ENCODE measurements around the gene TMOD4. TPM values are rescaled to one million over a fixed set of nuclear protein-coding genes. Genes with fewer than 3 reads are reported as not detected.

Gene TMOD4
- total RNA-seq, 1 experiment from 2014 or later, result 0.80 TPM

- peak; percentile 13 for DNase-seq
- H3K4me3 ChIP-seq (ENCODE audit: insufficient read depth, low read depth, low read length), result no peak overlapping the region
- H3K27me3 ChIP-seq (ENCODE audit: control insufficient read depth, insufficient read depth, low read length), result peaks cover 24% of the 10 kb centered on the region
- peaks cover 4% of the 10 kb centered on the region for H3K36me3 ChIP-seq (replicated peaks; ENCODE audit: control insufficient read depth, insufficient read depth, low read length)
These were observed 38.0 kb downstream of the TMOD4 start for GRCh38 chr1:151137789-151138188.

GRCh38 chr1:151135433-151136385, 40.1 kb downstream of the TMOD4 start:
- peaks cover 37% of the 10 kb centered on the region for H3K27me3 ChIP-seq (ENCODE audit: control insufficient read depth, insufficient read depth, low read length)
- peaks cover 4% of the 10 kb centered on the region for H3K36me3 ChIP-seq (replicated peaks; ENCODE audit: control insufficient read depth, insufficient read depth, low read length)
- no peak overlapping the region for H3K4me3 ChIP-seq (ENCODE audit: insufficient read depth, low read depth, low read length)
- peak; percentile 60 for DNase-seq

- Histone ChIP-seq H3K27me3 (ENCODE audit: control insufficient read depth, insufficient read depth, low read length) (peaks cover 40% of the 10 kb centered on the region), H3K4me3 (ENCODE audit: insufficient read depth, low read depth, low read length) (no peak overlapping the region), H3K36me3 (replicated peaks; ENCODE audit: control insufficient read depth, insufficient read depth, low read length) (peaks cover 4% of the 10 kb centered on the region)
- peak; percentile 14 for DNase-seq
These were observed 40.8 kb downstream of the TMOD4 start for GRCh38 chr1:151134991-151135390.

- Histone ChIP-seq H3K27me3 (ENCODE audit: control insufficient read depth, insufficient read depth, low read length) (peaks cover 40% of the 10 kb centered on the region), H3K36me3 (replicated peaks; ENCODE audit: control insufficient read depth, insufficient read depth, low read length) (peaks cover 4% of the 10 kb centered on the region), H3K4me3 (ENCODE audit: insufficient read depth, low read depth, low read length) (no peak overlapping the region)
- no peak for DNase-seq
These were observed 41.4 kb downstream of the TMOD4 start for GRCh38 chr1:151134396-151134795.

GRCh38 chr1:151133018-151133806, 42.6 kb downstream of the TMOD4 start:
- DNase-seq, result peak; percentile 87
- H3K36me3 ChIP-seq (replicated peaks; ENCODE audit: control insufficient read depth, insufficient read depth, low read length), result peaks cover 4% of the 10 kb centered on the region
- H3K27me3 ChIP-seq (ENCODE audit: control insufficient read depth, insufficient read depth, low read length), result peaks cover 40% of the 10 kb centered on the region
- H3K4me3 ChIP-seq (ENCODE audit: insufficient read depth, low read depth, low read length), result peak overlapping the region; percentile 51

GRCh38 chr1:151132335-151133017, 43.3 kb downstream of the TMOD4 start:
- DNase-seq, result peak; percentile 83
- Histone ChIP-seq H3K27me3 (ENCODE audit: control insufficient read depth, insufficient read depth, low read length) (peaks cover 40% of the 10 kb centered on the region), H3K36me3 (replicated peaks; ENCODE audit: control insufficient read depth, insufficient read depth, low read length) (peaks cover 4% of the 10 kb centered on the region), H3K4me3 (ENCODE audit: insufficient read depth, low read depth, low read length) (peak overlapping the region; percentile 51)

- peak; percentile 84 for DNase-seq
- Histone ChIP-seq H3K4me3 (ENCODE audit: insufficient read depth, low read depth, low read length) (peak overlapping the region; percentile 51), H3K36me3 (replicated peaks; ENCODE audit: control insufficient read depth, insufficient read depth, low read length) (peaks cover 2% of the 10 kb centered on the region), H3K27me3 (ENCODE audit: control insufficient read depth, insufficient read depth, low read length) (peaks cover 40% of the 10 kb centered on the region)
These were observed 44.0 kb downstream of the TMOD4 start for GRCh38 chr1:151131701-151132334.

- DNase-seq, result peak; percentile 98
- Histone ChIP-seq H3K27me3 (ENCODE audit: control insufficient read depth, insufficient read depth, low read length) (peaks cover 40% of the 10 kb centered on the region), H3K4me3 (ENCODE audit: insufficient read depth, low read depth, low read length) (peak overlapping the region; percentile 51), H3K36me3 (replicated peaks; ENCODE audit: control insufficient read depth, insufficient read depth, low read length) (peaks cover 1% of the 10 kb centered on the region)
These were observed 44.7 kb downstream of the TMOD4 start for GRCh38 chr1:151130987-151131586.

- peaks cover 26% of the 10 kb centered on the region for H3K27me3 ChIP-seq (ENCODE audit: control insufficient read depth, insufficient read depth, low read length)
- H3K4me3 ChIP-seq (ENCODE audit: insufficient read depth, low read depth, low read length), result no peak overlapping the region
- DNase-seq, result peak; percentile 56
- no peaks in the 10 kb centered on the region for H3K36me3 ChIP-seq (replicated peaks; ENCODE audit: control insufficient read depth, insufficient read depth, low read length)
These were observed 47.0 kb downstream of the TMOD4 start for GRCh38 chr1:151128800-151129199.

- H3K4me3 ChIP-seq (ENCODE audit: insufficient read depth, low read depth, low read length), result no peak overlapping the region
- no peaks in the 10 kb centered on the region for H3K36me3 ChIP-seq (replicated peaks; ENCODE audit: control insufficient read depth, insufficient read depth, low read length)
- H3K27me3 ChIP-seq (ENCODE audit: control insufficient read depth, insufficient read depth, low read length), result no peaks in the 10 kb centered on the region
- DNase-seq, result peak; percentile 48
These were observed 50.9 kb downstream of the TMOD4 start for GRCh38 chr1:151124763-151125403.

Other genes with a start within 250 kb of the TMOD4 start
- gene SETDB1, start 249.6 kb downstream of the TMOD4 start, total RNA-seq (2014; rRNA removed; shearing (Covaris generic)), result 67.9 and 74.9 TPM in 2 replicates
- 248 and 297 TPM in 2 replicates for gene CERS2, start 201.1 kb downstream of the TMOD4 start, total RNA-seq (2014; rRNA removed; shearing (Covaris generic))
- 0.62 and 1.6 TPM in 2 replicates for gene ANXA9, start 193.7 kb downstream of the TMOD4 start, total RNA-seq (2014; rRNA removed; shearing (Covaris generic))
- gene MINDY1, start 169.1 kb downstream of the TMOD4 start, total RNA-seq (2014; rRNA removed; shearing (Covaris generic)), result 12.6 and 18.4 TPM in 2 replicates
- 33.5 and 36.3 TPM in 2 replicates for gene PRUNE1, start 167.5 kb downstream of the TMOD4 start, total RNA-seq (2014; rRNA removed; shearing (Covaris generic))
- 0.48 and 0.96 TPM in 2 replicates for gene BNIPL, start 139.4 kb downstream of the TMOD4 start, total RNA-seq (2014; rRNA removed; shearing (Covaris generic))
- gene C1orf56, start 128.2 kb downstream of the TMOD4 start, total RNA-seq (2014; rRNA removed; shearing (Covaris generic)), result 4.7 and 5.9 TPM in 2 replicates
- 72.1 and 78.6 TPM in 2 replicates for gene CDC42SE1, start 116.4 kb downstream of the TMOD4 start, total RNA-seq (2014; rRNA removed; shearing (Covaris generic))
- 37.2 and 45.9 TPM in 2 replicates for gene MLLT11, start 115.6 kb downstream of the TMOD4 start, total RNA-seq (2014; rRNA removed; shearing (Covaris generic))
- gene GABPB2, start 105.2 kb downstream of the TMOD4 start, total RNA-seq (2014; rRNA removed; shearing (Covaris generic)), result 4.0 and 5.8 TPM in 2 replicates
- gene SEMA6C, start 29.4 kb downstream of the TMOD4 start, total RNA-seq (2014; rRNA removed; shearing (Covaris generic)), result 6.1 and 8.0 TPM in 2 replicates
- 0.14 and 0.15 TPM in 2 replicates for gene TNFAIP8L2, start 19.3 kb downstream of the TMOD4 start, total RNA-seq (2014; rRNA removed; shearing (Covaris generic))
- 20.0 and 22.5 TPM in 2 replicates for gene LYSMD1, start 10.1 kb downstream of the TMOD4 start, total RNA-seq (2014; rRNA removed; shearing (Covaris generic))
- gene SCNM1, start 9.8 kb downstream of the TMOD4 start, total RNA-seq (2014; rRNA removed; shearing (Covaris generic)), result 76.1 and 78.8 TPM in 2 replicates
- 167 and 180 TPM in 2 replicates for gene VPS72, start 14.2 kb upstream of the TMOD4 start, total RNA-seq (2014; rRNA removed; shearing (Covaris generic))
- 79.7 and 86.6 TPM in 2 replicates for gene PIP5K1A, start 22.6 kb upstream of the TMOD4 start, total RNA-seq (2014; rRNA removed; shearing (Covaris generic))
- 373 and 381 TPM in 2 replicates for gene PSMD4, start 78.8 kb upstream of the TMOD4 start, total RNA-seq (2014; rRNA removed; shearing (Covaris generic))
- 81.3 and 103 TPM in 2 replicates for gene ZNF687, start 106.3 kb upstream of the TMOD4 start, total RNA-seq (2014; rRNA removed; shearing (Covaris generic))
- 33.4 and 36.2 TPM in 2 replicates for gene PI4KB, start 151.4 kb upstream of the TMOD4 start, total RNA-seq (2014; rRNA removed; shearing (Covaris generic))
- 73.1 and 74.9 TPM in 2 replicates for gene RFX5, start 171.3 kb upstream of the TMOD4 start, total RNA-seq (2014; rRNA removed; shearing (Covaris generic))
- 36.9 and 41.9 TPM in 2 replicates for gene SELENBP1, start 196.7 kb upstream of the TMOD4 start, total RNA-seq (2014; rRNA removed; shearing (Covaris generic))
- 889 and 932 TPM in 2 replicates for gene PSMB4, start 223.6 kb upstream of the TMOD4 start, total RNA-seq (2014; rRNA removed; shearing (Covaris generic))

Data from H7 (cell line).